ENCODE results near the gene RASAL1.

Gene RASAL1

GRCh38 chr12:113058553-113058952 lies 77.0 kb downstream of the RASAL1 start:
- no peak for DNase-seq (ENCODE audit: low read depth, low spot score)

GRCh38 chr12:113057565-113058485 lies 77.7 kb downstream of the RASAL1 start:
- DNase-seq (ENCODE audit: low read depth, low spot score): no peak

GRCh38 chr12:113056631-113057488 lies 78.7 kb downstream of the RASAL1 start, which contains the start of gene DTX1:
TSS of gene DTX1 (plus strand) at chr12:113056730. CDS start at chr12:113058193, 1,463 bp downstream.
- DNase-seq (ENCODE audit: low read depth, low spot score): no peak

- DNase-seq (ENCODE audit: low read depth, low spot score): no peak
Measured at GRCh38 chr12:113056381-113056630, 79.3 kb downstream of the RASAL1 start.

GRCh38 chr12:113055594-113056380 lies 79.8 kb downstream of the RASAL1 start:
- DNase-seq (ENCODE audit: low read depth, low spot score): no peak

GRCh38 chr12:113054948-113055486 lies 80.5 kb downstream of the RASAL1 start:
- DNase-seq (ENCODE audit: low read depth, low spot score): no peak

- no peak for DNase-seq (ENCODE audit: low read depth, low spot score)
Measured at GRCh38 chr12:113052326-113052725, 83.2 kb downstream of the RASAL1 start.

- DNase-seq (ENCODE audit: low read depth, low spot score): no peak
Measured at GRCh38 chr12:113051759-113052158, 83.8 kb downstream of the RASAL1 start.

GRCh38 chr12:113050795-113051194 lies 84.8 kb downstream of the RASAL1 start:
- DNase-seq (ENCODE audit: low read depth, low spot score): no peak

GRCh38 chr12:113049976-113050742 lies 85.4 kb downstream of the RASAL1 start:
- DNase-seq (ENCODE audit: low read depth, low spot score): no peak
